ENCODE measurements around the gene HTT-AS.

DNA sequence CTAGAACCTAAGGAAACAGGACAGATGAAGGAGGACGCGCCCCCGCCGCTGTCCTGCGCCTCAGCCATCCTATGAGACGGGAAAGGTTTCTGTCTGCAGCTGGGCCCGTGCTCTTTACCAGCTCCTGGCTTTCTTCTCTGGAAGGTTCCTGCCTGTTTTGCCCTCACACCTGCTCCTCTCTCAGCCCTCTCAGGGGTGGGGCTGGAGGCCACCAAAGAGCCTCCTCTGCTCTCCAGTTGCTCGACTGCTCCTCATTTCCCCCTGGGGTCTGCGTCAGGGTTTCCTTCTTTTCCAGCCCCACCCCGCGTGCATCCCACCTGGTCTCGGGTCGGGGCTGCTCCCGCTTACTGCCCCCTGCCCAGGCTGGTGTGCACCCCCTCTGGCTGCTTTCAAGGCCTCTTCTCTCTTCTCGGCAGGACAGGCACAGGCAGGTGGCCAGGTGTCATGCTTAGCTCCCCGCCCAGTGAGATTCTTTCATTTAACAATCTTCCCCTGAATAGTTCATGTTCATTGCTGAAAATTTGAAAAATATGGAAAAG, 4.6 kb downstream of the HTT-AS start:
- TF ChIP-seq, protein P1, sequence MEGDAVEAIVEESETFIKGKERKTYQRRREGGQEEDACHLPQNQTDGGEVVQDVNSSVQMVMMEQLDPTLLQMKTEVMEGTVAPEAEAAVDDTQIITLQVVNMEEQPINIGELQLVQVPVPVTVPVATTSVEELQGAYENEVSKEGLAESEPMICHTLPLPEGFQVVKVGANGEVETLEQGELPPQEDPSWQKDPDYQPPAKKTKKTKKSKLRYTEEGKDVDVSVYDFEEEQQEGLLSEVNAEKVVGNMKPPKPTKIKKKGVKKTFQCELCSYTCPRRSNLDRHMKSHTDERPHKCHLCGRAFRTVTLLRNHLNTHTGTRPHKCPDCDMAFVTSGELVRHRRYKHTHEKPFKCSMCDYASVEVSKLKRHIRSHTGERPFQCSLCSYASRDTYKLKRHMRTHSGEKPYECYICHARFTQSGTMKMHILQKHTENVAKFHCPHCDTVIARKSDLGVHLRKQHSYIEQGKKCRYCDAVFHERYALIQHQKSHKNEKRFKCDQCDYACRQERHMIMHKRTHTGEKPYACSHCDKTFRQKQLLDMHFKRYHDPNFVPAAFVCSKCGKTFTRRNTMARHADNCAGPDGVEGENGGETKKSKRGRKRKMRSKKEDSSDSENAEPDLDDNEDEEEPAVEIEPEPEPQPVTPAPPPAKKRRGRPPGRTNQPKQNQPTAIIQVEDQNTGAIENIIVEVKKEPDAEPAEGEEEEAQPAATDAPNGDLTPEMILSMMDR (IDR thresholded peaks at IDR 0.05), result no peak
- TF ChIP-seq POLR2AphosphoS5 (IDR thresholded peaks at IDR 0.05) (no peak), POLR2A (IDR thresholded peaks at IDR 0.05) (no peak)

Data from prostate gland (tissue), 2 donors.